Limb (tissue), 2 donors: Measurements from ENCODE around the gene BMP2K.

ENCODE experiments used
- DNase-seq, 2 donors: peaks; one replicate each; pipeline ENCODE4 v3.0.0-alpha.2; 2016; ENCODE audit errors: extremely low spot score in 2 of 2

BMP2K gene

GRCh38 chr4:78764498-78764961 is 11.6 kb upstream of the BMP2K start:
- DNase-seq: no peak

- DNase-seq: no peak
These were observed 10.6 kb upstream of the BMP2K start for GRCh38 chr4:78765432-78766006.

- peak in 1 of 2 donors; percentile 51 for DNase-seq
These were observed 10.1 kb upstream of the BMP2K start for GRCh38 chr4:78766026-78766425.

GRCh38 chr4:78766650-78767049 is 9.5 kb upstream of the BMP2K start:
- no peak for DNase-seq

GRCh38 chr4:78767350-78767749 is 8.8 kb upstream of the BMP2K start:
- DNase-seq: no peak

- DNase-seq: no peak
These were observed 7.5 kb upstream of the BMP2K start for GRCh38 chr4:78768452-78769180.

- no peak for DNase-seq
These were observed 6.0 kb upstream of the BMP2K start for GRCh38 chr4:78770091-78770642.

- DNase-seq: no peak
These were observed 3.5 kb upstream of the BMP2K start for GRCh38 chr4:78772526-78773091.

- no peak for DNase-seq
These were observed 1.7 kb upstream of the BMP2K start for GRCh38 chr4:78774417-78774816.

- peak; percentile 81 to 95 for DNase-seq
These were observed 659 bp upstream of the BMP2K start for GRCh38 chr4:78775303-78776078.

GRCh38 chr4:78776729-78777575 is 802 bp downstream of the BMP2K start:
- peak in 1 of 2 donors; percentile 27 for DNase-seq

GRCh38 chr4:78777576-78777940 is 1.4 kb downstream of the BMP2K start:
- DNase-seq: no peak

GRCh38 chr4:78778530-78778929 is 2.4 kb downstream of the BMP2K start:
- DNase-seq: no peak

- no peak for DNase-seq
These were observed 3.1 kb downstream of the BMP2K start for GRCh38 chr4:78779280-78779679.

GRCh38 chr4:78780093-78780492 is 3.9 kb downstream of the BMP2K start:
- no peak for DNase-seq

GRCh38 chr4:78781139-78781538 is 5.0 kb downstream of the BMP2K start:
- DNase-seq: no peak

- no peak for DNase-seq
These were observed 5.8 kb downstream of the BMP2K start for GRCh38 chr4:78781924-78782323.

- peak in 1 of 2 donors; percentile 7 for DNase-seq
These were observed 8.2 kb downstream of the BMP2K start for GRCh38 chr4:78784236-78784865.

GRCh38 chr4:78787392-78788006 is 11.3 kb downstream of the BMP2K start:
- no peak for DNase-seq
